Measurements from ENCODE around the gene VEZT. TPM values are rescaled to one million over a fixed set of nuclear protein-coding genes. Genes with fewer than 3 reads are reported as not detected.
"Not testable (repeated sequence)": the region's sequence is repeated elsewhere in the genome, so short reads cannot be mapped to it uniquely, and the experiment has no call there.

Gene VEZT
- total RNA-seq, 1 donor from 2014 or later: 80.2 TPM

DNA sequence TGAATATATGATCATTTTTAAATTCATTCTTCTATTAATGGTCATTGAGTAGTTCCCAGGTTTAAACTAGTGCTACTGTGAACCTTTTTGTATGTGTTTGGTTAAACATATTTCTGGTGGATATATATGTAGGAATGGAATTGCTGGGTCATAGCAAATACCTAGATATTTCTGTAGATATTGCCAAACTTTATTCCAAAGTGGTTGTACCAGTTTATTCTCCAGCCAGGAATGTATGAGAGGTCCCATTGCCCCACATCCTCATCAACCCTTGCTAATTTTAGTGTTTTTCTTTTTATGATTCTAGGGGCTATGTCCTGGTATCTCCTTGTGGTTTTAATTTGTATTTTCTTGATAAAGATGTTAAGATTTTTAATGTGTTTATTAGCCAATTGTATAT is 3.1 kb downstream of the VEZT start:
- DNase-seq (ENCODE audit: low read depth in 2 of 2): no peak

DNA sequence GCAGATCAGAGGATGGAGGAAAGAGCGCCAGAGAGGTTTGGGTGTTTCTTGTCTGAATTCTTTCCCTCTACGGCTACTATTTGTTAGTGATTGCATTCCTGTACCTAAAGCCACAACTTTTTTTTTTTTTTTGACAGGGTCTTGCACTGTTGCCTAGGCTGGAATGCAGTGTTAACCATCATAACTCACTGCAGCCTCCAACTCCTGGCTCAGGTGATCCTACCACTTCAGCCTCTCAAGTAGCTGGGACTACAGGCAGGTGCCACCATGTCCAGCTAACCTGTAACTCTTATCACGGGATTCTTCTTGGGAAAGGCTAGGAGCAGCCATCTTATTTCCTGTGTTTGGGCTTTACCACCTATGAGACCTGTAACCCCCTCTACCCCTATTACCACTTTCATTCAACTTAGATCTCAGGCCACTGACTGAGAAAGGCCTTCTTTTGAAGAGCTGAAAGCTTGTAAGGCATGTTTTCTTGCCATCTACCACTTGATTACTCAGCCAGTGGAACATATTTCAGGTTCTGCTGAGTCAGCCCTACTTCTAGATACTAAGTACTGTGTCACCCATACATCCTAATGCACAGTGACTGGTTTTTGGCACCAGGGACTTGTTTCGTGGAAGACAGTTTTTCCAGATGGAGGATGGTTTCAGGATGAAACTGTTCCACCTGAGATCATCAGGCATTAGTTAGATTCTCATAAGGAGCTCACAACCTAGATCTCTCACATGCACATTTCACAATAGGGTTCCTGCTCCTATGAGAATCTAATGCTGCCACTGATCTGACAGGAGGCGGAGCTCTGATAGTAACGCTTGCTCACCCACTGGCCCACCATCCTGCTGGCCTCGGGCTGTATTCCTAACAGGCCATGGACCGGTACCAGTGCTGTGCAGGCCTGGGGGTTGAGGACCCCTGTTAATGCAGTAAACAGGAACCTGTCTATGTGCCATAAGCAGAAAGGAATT is 6.9 kb downstream of the VEZT start:
- no peak for DNase-seq (ENCODE audit: low read depth in 2 of 2)

DNA sequence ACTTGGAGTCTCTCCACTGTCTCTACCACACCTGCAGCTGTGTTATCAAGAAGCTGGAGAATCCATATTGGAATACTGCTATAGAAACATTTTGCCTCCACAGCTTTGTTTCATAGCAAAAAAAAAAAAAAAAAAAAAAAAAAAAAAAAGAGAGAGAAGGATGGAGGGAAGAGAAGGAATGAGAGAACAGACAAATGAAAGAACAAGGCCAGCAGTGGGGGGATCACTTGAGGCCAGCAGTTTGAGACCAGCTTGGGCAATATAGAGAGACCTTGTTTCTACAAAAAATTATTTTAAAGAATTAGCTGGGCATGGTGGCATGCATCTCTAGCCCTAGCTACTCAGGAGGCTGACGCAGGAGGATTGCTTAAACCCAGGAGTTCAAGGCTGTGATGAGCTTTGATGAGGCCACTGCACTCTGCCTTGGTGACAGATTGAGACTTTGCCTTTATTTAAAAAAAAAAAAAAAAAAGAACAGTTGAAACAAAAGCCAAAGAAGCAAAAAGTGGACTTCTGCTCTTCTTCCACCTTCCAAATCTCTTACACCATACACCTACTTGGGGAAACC is 8.1 kb downstream of the VEZT start:
- no peak for DNase-seq (ENCODE audit: low read depth in 2 of 2)

DNA sequence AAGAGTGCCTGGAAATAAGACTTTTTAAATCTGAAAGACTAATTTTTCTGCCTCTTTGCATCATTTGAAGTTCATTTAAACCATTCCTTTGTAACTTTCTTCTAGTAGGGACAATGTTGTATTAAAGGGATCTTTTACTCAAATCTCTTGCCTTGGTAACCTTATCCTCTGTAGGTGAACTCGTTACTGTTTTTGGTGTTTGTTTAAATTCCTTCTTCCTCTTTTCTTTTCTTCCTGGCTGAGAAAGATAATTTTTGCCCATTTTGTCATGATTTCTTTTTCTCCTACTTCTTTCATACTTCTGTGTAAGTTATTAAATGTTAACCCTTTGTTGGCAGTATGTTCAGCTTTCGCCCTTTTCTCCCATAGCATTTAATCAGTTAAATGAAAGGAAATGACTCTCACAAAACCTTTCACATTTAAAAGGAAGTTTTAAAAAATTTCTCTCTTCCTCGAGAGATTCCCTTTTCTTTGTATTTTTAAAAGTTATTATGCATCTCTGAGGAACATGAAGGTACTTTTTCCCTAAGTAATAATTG is 10.3 kb downstream of the VEZT start:
- DNase-seq (ENCODE audit: low read depth in 2 of 2): no peak

DNA sequence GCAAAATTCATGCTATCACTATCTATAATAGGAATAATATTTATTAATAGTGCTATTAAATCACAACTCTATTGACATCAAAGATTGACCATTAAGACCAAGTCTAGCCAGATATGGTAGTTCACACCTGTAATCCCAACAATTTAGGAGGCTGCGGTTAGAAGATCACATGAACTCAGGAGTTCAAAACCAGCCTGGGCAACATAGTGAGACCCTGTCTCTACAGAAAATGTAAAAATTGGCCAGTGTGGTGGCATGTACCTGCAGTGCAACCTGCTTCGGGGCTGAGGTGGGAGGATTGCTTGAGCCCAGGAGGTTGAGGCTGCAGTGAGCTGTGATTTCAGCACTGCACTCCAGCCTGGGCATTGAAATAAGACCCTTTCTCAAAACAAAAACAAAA is 11.0 kb downstream of the VEZT start:
- DNase-seq (ENCODE audit: low read depth in 2 of 2): no peak

DNA sequence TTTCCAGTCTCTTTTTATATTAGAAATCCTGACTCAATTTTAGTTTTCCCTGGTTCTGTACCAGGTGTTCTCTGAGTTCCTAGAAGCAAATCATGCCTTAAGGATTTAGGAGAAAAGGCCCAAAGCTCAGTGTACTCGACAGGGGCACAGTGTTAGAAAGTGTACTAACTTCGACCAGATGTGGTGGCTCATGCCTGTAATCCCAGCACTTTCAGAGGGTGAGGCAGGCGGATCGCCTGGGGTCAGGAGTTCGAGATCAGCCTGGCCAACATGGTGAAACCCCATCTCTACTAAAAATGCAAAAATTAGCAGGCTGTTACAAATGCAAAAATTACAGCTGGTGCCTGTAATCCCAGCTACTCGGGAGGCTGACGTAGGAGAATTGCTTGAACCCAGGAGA is 12.0 kb downstream of the VEZT start:
- DNase-seq (ENCODE audit: low read depth in 2 of 2): no peak

DNA sequence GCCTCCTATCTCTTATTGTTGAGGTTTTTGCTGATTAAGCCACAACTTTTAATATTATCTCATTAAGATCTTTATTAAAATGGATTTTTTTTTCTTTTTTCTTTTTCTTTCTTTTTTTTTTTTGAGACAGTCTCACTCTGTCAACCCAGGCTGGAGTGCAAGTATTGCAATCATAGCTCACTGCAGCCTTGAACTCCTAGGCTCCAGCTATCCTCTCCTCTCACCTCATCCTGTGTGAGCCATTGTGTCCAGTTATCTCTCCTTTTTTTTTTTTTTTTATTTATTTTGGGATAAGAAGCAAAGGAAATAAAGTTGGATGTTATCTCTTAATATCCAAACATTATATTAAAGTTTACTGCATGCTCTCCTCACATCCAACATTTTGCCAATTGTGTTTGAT is 12.7 kb downstream of the VEZT start:
- no peak for DNase-seq (ENCODE audit: low read depth in 2 of 2)

DNA sequence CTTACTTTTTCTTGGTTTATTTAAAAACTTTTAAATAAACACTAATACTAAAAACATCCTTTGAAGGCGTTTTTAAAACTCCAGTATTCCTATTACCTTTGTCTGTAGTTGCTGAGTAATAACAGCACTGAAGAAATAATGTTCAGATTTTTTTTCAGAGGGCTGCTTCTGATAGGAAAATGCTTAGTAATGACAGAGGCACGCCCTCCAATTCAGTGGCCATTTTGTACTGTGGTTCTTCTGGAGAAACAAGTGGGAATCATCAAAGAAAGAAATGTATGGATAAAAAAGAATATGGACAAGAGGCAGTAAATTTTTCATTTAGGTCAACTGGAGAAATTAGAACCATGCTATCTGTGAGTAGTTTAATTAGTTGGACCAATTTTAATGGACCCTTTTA is 13.6 kb downstream of the VEZT start:
- peak in 1 of 2 donors; percentile 71 for DNase-seq (ENCODE audit: low read depth in 2 of 2)

DNA sequence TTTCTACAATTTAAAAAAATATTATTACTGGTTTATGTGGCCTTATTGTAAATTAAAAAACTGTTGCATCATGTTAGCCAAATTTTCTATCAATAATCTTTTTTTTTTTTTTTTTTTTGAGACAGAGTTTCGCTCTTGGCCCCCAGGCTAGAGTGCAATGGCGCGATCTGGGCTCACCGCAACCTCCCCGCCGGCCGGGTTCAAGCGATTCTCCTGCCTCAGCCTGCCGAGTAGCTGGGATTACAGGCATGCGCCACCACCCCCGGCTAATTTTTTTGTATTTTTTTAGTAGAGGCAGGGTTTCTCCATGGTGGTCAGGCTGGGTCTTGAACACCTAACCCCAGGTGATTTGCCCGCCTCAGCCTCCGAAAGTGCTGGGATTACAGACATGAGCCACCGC is 16.6 kb downstream of the VEZT start:
- not testable (repeated sequence) for DNase-seq (ENCODE audit: low read depth in 2 of 2)

DNA sequence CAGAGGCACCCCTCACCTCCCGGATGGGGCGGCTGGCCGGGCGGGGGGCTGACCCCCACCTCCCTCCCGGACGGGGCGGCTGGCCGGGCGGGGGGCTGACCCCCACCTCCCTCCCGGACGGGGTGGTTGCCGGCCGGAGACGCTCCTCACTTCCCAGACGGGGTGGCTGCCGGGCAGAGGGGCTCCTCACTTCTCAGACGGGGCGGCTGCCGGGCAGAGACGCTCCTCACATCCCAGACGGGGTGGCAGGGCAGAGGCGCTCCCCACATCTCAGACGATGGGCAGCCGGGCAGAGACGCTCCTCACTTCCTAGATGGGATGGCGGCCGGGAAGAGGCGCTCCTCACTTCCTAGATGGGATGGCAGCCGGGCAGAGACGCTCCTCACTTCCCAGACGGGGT is 18.0 kb downstream of the VEZT start:
- not testable (repeated sequence) for DNase-seq (ENCODE audit: low read depth in 2 of 2)

DNA sequence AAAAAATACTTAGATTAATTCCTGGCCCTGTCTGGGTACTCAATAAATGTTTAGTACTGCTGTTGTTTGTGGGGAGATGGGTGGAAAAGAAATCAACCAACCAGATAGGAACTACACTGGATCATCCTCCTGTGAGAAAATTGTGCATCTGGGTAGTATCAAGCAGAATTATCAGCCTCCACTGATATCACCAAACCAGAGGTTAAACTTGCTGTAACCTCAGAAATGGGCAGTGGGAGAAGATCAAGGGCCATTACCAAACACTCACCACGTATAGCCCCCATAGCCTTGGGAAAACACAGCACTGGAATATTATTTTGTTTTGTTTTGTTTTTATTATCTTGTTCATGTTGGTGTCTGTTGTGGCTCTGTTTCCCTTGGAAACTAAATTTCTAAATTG is 19.7 kb downstream of the VEZT start:
- DNase-seq (ENCODE audit: low read depth in 2 of 2): no peak

DNA sequence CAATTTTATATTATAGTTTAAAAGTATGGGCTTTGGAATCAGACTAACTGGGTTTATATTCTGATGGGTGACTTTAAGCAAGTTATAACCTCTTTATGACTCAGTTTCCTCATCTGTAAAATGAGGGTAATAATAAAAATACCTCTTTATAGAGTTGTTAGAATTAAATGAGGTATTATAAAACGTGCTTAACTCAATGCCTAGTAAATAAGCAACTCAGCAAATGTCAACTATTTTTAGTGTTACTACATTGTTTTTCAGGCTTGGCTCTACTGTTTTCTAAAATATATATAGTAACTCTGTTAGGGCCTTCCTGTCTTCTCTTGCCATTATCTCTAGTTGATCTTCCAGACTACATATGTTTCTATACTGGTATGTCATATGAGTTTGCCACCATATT is 20.5 kb downstream of the VEZT start:
- no peak for DNase-seq (ENCODE audit: low read depth in 2 of 2)

DNA sequence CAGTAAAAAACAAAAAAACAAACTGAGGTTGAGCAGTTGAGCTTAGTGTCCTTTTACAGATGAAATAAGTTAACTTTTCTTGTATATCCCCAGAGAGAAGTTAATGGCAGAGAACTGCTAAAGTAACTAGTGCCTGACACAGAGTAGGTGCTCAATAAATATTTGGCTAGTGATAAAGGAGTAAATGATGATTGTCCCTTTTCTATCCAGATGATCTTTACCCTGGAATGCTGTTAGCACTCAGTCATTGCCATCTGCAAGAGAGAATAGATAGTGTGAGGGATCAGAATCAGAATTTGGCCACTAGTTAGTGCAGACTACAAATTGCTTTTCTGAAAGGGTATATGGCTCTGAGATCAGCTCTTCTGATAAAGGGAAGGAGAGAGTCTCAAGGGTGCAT is 21.6 kb downstream of the VEZT start:
- no peak for DNase-seq (ENCODE audit: low read depth in 2 of 2)

DNA sequence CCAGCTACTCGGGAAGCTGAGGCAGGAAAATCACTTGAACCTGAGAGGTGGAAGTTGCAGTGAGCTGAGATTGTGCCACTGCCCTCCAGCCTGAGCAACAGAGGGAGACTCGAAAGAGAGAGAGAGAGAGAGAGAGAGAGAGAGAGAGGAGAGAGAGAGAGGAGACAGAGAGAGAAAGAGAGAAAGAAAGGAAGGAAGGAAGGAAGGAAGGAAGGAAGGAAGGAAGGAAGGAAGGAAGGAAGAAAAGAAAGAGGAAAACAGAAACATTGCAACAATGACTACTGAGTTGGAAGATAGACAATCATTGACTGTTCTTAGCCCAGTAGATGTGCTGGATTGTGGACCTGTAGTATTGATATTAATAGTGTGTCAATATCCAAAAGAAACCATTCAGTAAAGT is 22.2 kb downstream of the VEZT start:
- not testable (repeated sequence) for DNase-seq (ENCODE audit: low read depth in 2 of 2)

DNA sequence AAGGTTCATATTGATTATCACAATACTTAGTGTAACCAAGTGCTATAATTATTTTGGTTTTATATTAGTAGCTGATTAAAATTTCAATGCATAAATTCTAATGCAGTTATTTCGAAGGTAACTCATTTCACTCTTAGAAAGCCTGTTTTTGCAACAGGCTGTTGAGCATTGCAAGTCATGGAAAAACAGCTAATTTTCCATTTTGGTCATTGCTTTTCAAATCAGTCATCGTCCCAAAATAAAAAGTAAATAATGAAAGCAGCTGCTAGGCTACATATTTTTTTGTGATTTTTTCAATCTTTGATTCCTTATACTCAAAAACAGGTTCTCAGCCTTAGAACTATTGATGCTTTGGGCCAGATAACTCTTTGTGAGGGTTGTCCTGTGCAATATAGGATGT is 22.9 kb downstream of the VEZT start:
- peak in 1 of 2 donors; percentile 44 for DNase-seq (ENCODE audit: low read depth in 2 of 2)

DNA sequence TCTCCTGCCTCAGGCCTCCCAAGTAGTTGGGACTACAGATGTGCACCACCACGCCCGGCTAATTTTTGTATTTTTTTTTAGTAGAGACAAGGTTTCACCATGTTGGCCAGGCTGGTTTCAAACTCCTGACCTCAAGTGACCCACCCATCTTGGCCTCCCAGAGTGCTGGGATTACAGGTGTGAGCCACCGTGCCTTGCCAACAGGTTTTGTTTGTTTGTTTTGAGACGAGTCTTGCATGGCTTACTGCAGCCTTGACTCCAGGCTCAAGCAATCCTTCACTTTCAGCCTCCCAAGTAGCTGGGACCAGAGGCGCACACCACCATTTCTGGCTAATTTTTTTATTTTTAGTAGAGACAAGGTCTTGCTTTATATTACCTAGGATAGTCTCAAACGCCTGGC is 23.5 kb downstream of the VEZT start:
- DNase-seq (ENCODE audit: low read depth in 2 of 2): not testable (repeated sequence)

DNA sequence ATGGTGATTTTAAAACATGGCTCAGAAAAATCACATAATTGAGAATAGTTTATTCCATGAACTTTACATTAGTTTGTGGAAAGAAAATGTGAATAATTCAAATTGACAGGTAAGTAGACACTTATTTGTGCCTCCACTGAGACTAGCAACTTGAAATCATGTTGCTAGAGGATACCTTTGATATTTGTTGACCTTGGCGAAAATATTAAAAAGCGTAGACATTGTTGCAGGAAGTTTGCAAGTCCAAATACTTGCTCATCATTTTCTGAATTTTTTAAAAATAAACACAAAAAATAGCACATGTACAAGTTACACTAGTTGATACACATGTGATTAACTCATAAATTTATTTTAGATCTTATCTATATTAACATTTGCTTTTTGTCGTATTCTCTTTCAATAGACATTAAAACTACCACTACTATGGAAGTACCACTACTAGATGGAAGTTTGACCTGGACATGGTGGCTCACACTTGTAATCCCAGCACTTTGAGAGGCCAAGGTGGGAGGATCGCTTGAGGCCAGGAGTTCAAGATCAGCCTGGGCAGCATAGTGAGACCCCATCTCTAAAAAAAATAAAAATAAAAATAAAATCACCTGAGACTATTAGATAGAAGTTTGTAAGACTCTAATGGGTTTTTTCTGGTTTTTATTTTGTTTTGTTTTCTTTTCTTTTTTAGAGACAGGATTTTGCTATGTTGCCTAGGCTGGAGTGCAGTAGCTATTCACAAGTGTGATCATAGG is 24.3 kb downstream of the VEZT start:
- peak; percentile 31 to 70 for DNase-seq (ENCODE audit: low read depth in 2 of 2)

DNA sequence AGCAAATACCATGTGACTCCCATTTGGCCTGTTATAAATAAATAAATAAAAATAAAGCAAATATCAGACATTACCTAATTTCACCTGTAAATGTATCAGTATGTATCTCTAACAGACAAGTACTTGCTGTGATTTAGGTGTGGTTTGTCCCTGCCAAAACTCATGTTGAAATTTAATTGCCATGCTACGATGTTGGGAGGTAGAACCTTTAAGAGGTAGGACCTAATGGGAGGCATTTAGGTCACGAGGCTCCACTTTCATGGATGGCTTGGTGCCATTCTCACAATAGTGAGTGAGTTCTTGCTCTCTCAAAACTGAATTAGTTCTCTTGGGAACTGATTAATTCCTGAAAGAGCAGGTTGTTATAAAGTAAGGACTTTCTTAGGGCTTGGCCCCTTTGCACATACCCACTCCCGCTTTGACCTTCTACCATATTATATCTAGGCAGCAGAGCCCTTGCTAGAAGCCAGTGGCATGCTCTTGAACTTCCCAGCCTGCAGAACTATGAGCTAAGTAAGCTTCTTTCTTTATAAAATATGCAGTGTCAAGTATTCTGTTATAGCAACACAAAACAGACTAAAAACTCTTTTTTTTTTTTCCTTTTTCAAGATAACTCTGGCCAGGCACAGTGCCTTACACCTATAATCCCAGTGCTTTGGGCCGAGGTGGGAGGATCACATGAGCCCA is 26.0 kb downstream of the VEZT start:
- DNase-seq (ENCODE audit: low read depth in 2 of 2): no peak

DNA sequence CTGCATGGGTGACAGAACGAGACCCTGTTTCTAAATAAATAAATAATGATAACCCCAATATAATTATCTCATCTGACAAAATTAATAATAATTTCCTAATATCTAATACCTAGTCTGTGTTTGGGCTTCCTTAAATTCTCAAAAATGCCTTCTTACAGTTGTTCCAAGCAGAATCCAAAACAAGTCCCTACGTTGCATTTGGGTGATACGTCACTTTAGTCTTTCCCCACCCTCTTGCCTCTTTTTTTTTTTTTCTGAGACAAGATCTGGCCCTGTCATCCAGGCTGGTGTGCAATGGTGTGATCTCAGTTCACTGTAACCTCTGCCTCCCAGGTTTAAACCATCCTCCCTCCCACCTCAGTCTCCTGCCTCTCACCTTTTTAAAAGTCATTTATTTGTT is 26.7 kb downstream of the VEZT start:
- no peak for DNase-seq (ENCODE audit: low read depth in 2 of 2)

DNA sequence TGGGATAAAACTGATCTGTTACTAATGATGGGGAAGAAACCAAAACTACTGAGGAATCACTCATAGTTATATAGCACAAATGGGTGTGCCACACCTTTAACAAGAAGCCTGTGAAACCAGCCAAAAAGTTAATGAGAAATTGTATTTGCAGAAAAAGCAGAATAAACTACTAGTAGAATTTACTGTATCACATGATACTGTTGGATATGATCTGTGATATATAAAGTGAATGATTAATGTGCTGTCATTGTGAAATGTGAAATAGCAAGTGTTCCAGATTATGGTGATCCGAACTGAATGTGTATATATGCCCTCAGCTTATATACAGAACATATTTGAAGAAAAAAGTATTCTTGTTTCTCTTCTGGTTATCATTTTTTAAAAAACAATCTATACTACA is 30.5 kb downstream of the VEZT start:
- no peak for DNase-seq (ENCODE audit: low read depth in 2 of 2)

DNA sequence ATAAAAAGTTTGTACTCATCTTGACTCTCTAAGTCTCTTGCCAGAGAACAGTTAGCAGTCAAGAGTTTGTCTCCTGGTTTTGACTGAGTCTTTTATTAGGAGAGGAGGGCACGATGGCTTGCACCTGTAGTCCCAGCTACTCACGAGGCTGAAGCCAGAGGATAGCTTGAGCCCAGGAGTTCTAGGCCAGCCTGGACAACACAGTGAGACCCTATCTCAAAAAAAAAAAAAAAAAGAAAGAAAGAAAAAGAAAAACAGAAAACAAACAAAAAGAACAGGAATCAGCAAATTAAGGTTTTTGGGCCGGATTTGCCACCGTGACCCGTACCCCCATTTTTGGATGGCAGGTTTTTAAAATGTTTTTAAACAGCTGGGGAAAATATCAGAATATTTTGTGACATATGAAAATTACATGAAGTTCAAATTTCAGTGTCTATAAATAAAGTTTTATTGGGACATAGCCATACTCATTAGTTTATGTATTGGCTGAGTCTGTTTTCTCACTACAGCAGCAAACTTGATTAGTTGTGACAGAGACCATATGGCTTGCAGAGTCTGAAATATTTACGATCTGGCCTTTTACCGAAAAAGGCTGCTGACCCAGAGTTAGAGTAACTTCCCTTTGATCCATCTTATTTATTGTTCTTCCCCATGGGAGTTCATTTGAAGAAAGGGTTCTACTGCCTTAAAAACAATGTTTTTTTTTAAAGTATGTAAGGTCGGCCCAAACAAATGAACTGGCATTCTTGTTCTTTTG is 31.2 kb downstream of the VEZT start:
- no peak for DNase-seq (ENCODE audit: low read depth in 2 of 2)

All from dermis microvascular lymphatic vessel endothelial cell (primary cell).